Measurements from ENCODE around the gene PCNT. TPM values are rescaled to one million over a fixed set of nuclear protein-coding genes. Genes with fewer than 3 reads are reported as not detected.

PCNT gene
- total RNA-seq, 1 donor from 2014 or later = 53.3 TPM

GRCh38 chr21:46354046-46354445 is 30.1 kb downstream of the PCNT start:
- TF ChIP-seq CTCF (IDR thresholded peaks at IDR 0.05; ENCODE audit: unreplicated experiment) = no peak
- Mint-ChIP-seq H3K4me1 (ENCODE audit: low read depth) (no peaks in the 10 kb centered on the region), H3K27me3 (no peaks in the 10 kb centered on the region), H3K4me3 (ENCODE audit: low read depth) (no peak overlapping the region), H3K27ac (no peak overlapping the region), H3K36me3 (ENCODE audit: insufficient read depth) (peaks cover 14% of the 10 kb centered on the region), H3K9me3 (ENCODE audit: low read depth) (no peaks in the 10 kb centered on the region)
- DNase-seq (ENCODE audit: low spot score, unreplicated experiment) = no peak

- no peaks in the 10 kb centered on the region for H3K9me3 Mint-ChIP-seq (ENCODE audit: low read depth)
- no peak overlapping the region for H3K27ac Mint-ChIP-seq
- H3K27me3 Mint-ChIP-seq = no peaks in the 10 kb centered on the region
- no peak for DNase-seq (ENCODE audit: low spot score, unreplicated experiment)
- H3K4me3 Mint-ChIP-seq (ENCODE audit: low read depth) = no peak overlapping the region
- H3K4me1 Mint-ChIP-seq (ENCODE audit: low read depth) = no peaks in the 10 kb centered on the region
- no peak for TF ChIP-seq CTCF (IDR thresholded peaks at IDR 0.05; ENCODE audit: unreplicated experiment)
- H3K36me3 Mint-ChIP-seq (ENCODE audit: insufficient read depth) = peaks cover 11% of the 10 kb centered on the region
Measured at GRCh38 chr21:46354518-46354917, 30.6 kb downstream of the PCNT start.

- Mint-ChIP-seq H3K27me3 (no peaks in the 10 kb centered on the region), H3K4me3 (ENCODE audit: low read depth) (no peak overlapping the region), H3K4me1 (ENCODE audit: low read depth) (no peaks in the 10 kb centered on the region), H3K36me3 (ENCODE audit: insufficient read depth) (peaks cover 9% of the 10 kb centered on the region), H3K9me3 (ENCODE audit: low read depth) (no peaks in the 10 kb centered on the region), H3K27ac (no peak overlapping the region)
- no peak for TF ChIP-seq CTCF (IDR thresholded peaks at IDR 0.05; ENCODE audit: unreplicated experiment)
- DNase-seq (ENCODE audit: low spot score, unreplicated experiment) = no peak
Measured at GRCh38 chr21:46355161-46356004, 31.4 kb downstream of the PCNT start.

GRCh38 chr21:46356005-46356338 is 32.0 kb downstream of the PCNT start:
- no peaks in the 10 kb centered on the region for H3K4me1 Mint-ChIP-seq (ENCODE audit: low read depth)
- no peak overlapping the region for H3K27ac Mint-ChIP-seq
- H3K4me3 Mint-ChIP-seq (ENCODE audit: low read depth) = no peak overlapping the region
- H3K9me3 Mint-ChIP-seq (ENCODE audit: low read depth) = no peaks in the 10 kb centered on the region
- H3K36me3 Mint-ChIP-seq (ENCODE audit: insufficient read depth) = peaks cover 12% of the 10 kb centered on the region
- no peaks in the 10 kb centered on the region for H3K27me3 Mint-ChIP-seq
- no peak for DNase-seq (ENCODE audit: low spot score, unreplicated experiment)
- TF ChIP-seq CTCF (IDR thresholded peaks at IDR 0.05; ENCODE audit: unreplicated experiment) = no peak

- Mint-ChIP-seq H3K27ac (peak overlapping the region; percentile 69), H3K9me3 (ENCODE audit: low read depth) (no peaks in the 10 kb centered on the region), H3K36me3 (ENCODE audit: insufficient read depth) (peaks cover 15% of the 10 kb centered on the region), H3K4me1 (ENCODE audit: low read depth) (no peaks in the 10 kb centered on the region), H3K4me3 (ENCODE audit: low read depth) (no peak overlapping the region), H3K27me3 (no peaks in the 10 kb centered on the region)
- TF ChIP-seq CTCF (IDR thresholded peaks at IDR 0.05; ENCODE audit: unreplicated experiment) = no peak
- DNase-seq (ENCODE audit: low spot score, unreplicated experiment) = no peak
Measured at GRCh38 chr21:46356494-46357334, 32.8 kb downstream of the PCNT start.
